ENCODE data around the gene DMRT1.

DNA sequence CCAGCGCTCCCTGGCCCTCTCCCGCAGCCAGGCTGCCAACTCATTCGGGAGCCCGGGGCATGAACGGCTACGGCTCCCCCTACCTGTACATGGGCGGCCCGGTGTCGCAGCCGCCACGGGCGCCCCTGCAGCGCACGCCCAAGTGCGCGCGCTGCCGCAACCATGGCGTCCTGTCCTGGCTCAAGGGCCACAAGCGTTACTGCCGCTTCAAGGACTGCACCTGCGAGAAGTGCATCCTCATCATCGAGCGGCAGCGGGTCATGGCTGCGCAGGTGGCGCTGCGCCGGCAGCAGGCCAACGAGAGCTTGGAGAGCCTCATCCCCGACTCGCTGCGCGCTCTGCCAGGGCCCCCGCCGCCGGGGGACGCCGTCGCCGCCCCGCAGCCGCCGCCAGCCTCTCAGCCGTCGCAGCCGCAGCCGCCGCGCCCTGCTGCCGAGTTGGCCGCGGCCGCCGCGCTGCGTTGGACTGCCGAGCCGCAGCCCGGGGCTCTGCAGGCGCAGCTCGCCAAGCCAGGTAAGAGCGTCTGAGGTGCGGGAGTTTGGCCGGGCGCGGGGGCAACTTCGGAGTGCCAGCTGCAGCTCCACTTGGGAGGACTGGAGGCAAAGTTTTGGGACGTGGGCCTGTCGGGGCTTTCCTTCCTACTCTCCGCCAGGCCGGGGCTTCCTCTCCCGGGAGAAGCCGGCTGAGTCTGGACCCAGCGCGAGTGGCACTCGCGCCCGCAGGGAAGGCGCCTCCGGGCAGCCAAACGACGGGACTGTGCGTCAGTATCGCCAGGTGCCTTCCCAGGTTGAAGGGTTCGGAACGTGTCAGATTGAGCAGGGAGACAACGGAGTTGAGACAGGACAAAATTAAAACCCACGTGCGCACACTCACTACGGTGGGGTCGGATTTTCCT lies 135.7 kb downstream of the DMRT1 start:
- TF ChIP-seq, protein P1, sequence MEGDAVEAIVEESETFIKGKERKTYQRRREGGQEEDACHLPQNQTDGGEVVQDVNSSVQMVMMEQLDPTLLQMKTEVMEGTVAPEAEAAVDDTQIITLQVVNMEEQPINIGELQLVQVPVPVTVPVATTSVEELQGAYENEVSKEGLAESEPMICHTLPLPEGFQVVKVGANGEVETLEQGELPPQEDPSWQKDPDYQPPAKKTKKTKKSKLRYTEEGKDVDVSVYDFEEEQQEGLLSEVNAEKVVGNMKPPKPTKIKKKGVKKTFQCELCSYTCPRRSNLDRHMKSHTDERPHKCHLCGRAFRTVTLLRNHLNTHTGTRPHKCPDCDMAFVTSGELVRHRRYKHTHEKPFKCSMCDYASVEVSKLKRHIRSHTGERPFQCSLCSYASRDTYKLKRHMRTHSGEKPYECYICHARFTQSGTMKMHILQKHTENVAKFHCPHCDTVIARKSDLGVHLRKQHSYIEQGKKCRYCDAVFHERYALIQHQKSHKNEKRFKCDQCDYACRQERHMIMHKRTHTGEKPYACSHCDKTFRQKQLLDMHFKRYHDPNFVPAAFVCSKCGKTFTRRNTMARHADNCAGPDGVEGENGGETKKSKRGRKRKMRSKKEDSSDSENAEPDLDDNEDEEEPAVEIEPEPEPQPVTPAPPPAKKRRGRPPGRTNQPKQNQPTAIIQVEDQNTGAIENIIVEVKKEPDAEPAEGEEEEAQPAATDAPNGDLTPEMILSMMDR (IDR thresholded peaks at IDR 0.05; ENCODE audit: low read length): no peak
- TF ChIP-seq EZH2 (optimal IDR thresholded peaks at IDR 0.05; ENCODE audit: low read depth, low read length): no peak

Data from MM.1S (cell line).